Measurements from ENCODE around the gene MAP1LC3C.

DNA sequence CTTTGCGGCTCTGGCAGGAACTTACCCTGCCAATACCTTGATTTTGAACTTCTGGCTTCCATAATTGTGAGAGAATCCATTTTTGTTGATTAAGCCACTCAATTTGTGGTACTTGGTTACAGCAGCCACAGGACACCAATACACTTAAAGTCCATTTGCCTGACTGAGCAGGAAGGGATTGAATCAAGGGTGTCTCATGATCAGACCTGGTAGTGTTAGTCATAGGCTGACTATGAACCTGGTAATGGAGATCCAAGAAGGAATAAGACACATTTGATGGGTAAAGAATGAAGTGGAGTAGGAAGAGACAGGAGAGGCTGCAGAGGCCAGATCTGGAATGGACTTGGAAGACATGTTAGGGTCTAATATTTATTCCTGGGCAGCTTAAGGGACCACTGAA lies 31.2 kb upstream of the MAP1LC3C start:
- TF ChIP-seq EZH2phosphoT487 (IDR thresholded peaks at IDR 0.05) (no peak), EZH2 (IDR thresholded peaks at IDR 0.05) (no peak)
- TF ChIP-seq, protein P1, sequence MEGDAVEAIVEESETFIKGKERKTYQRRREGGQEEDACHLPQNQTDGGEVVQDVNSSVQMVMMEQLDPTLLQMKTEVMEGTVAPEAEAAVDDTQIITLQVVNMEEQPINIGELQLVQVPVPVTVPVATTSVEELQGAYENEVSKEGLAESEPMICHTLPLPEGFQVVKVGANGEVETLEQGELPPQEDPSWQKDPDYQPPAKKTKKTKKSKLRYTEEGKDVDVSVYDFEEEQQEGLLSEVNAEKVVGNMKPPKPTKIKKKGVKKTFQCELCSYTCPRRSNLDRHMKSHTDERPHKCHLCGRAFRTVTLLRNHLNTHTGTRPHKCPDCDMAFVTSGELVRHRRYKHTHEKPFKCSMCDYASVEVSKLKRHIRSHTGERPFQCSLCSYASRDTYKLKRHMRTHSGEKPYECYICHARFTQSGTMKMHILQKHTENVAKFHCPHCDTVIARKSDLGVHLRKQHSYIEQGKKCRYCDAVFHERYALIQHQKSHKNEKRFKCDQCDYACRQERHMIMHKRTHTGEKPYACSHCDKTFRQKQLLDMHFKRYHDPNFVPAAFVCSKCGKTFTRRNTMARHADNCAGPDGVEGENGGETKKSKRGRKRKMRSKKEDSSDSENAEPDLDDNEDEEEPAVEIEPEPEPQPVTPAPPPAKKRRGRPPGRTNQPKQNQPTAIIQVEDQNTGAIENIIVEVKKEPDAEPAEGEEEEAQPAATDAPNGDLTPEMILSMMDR (IDR thresholded peaks at IDR 0.05): no peak
